ENCODE measurements around the gene GPC4. TPM values are rescaled to one million over a fixed set of nuclear protein-coding genes. Genes with fewer than 3 reads are reported as not detected.
"Not testable (repeated sequence)": the region's sequence is repeated elsewhere in the genome, so short reads cannot be mapped to it uniquely, and the experiment has no call there.

GPC4 gene
- total RNA-seq, 1 donor from 2014 or later, result 7.1 TPM

DNA sequence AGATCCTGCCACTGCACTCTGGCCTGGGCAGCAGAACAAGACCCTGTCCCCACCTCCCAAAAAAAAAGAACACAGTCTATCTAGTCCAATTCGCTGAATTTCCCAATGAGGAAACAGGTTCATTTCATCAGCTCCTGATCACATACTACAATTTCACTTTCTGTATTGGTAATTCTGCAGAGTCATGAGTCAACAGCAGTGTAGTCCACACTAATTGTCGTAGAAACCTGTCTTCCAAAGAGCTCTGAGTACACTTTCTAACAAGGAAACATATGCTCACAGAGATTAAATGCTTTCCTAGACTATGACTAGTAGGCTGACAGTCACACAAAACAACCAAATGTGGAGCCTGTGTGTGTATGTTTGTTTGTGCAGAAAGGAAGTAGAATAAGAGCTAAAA is 91.9 kb downstream of the GPC4 start:
- Histone ChIP-seq H3K4me1 (no peaks in the 10 kb centered on the region), H3K27ac (replicated peaks) (no peak overlapping the region), H3K27me3 (ENCODE audit: low read depth) (no peaks in the 10 kb centered on the region), H3K36me3 (no peaks in the 10 kb centered on the region), H3K9me3 (replicated peaks) (no peaks in the 10 kb centered on the region), H3K4me3 (no peak overlapping the region)
- TF ChIP-seq, protein P1, sequence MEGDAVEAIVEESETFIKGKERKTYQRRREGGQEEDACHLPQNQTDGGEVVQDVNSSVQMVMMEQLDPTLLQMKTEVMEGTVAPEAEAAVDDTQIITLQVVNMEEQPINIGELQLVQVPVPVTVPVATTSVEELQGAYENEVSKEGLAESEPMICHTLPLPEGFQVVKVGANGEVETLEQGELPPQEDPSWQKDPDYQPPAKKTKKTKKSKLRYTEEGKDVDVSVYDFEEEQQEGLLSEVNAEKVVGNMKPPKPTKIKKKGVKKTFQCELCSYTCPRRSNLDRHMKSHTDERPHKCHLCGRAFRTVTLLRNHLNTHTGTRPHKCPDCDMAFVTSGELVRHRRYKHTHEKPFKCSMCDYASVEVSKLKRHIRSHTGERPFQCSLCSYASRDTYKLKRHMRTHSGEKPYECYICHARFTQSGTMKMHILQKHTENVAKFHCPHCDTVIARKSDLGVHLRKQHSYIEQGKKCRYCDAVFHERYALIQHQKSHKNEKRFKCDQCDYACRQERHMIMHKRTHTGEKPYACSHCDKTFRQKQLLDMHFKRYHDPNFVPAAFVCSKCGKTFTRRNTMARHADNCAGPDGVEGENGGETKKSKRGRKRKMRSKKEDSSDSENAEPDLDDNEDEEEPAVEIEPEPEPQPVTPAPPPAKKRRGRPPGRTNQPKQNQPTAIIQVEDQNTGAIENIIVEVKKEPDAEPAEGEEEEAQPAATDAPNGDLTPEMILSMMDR (IDR thresholded peaks at IDR 0.05; ENCODE audit: borderline replicate concordance), result no peak
- no peak for DNase-seq
- intact Hi-C loops (cut with micrococcal nuclease), result no loop called here

DNA sequence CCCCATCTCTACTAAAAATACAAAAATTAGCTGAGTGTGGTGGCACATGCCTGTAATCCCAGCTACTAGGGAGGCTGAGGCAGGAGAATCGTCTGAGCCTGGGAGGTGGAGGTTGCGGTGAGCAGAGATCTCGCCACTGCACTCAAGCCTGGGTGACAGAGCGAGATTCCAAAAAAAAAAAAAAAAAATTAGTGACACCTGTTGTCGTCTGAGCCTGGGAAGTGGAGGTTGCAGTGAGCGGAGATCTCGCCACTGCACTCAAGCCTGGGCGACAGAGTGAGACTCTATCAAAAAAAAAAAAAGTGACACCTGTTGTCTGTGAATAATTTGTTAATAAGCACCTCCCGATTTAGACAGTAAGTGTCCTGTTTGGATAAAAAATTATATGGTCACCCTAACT is 93.0 kb downstream of the GPC4 start:
- H3K36me3 ChIP-seq; H3K27me3 ChIP-seq (ENCODE audit: low read depth); DNase-seq; H3K4me3 ChIP-seq; H3K27ac ChIP-seq (replicated peaks); H3K4me1 ChIP-seq; intact Hi-C loops (cut with micrococcal nuclease); H3K9me3 ChIP-seq (replicated peaks): not testable (repeated sequence)

DNA sequence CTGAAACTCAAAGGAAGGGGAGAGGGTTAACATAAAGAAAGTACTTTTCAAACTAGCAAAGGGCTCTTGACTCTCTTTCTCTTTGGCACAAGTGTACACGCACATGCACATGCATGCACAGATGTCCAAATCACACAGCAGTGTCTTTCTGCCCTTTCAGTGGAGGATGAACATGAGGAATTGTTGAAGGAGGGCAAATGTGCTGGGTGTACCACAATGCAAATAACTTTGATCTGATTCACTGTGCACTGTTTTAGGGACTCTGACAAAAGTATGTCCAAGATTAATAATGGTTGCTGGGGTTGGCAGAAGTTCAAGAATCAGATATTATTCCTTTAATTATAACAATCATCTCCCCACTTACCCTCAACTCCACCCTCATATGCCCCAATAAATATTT is 93.8 kb downstream of the GPC4 start:
- no peak for DNase-seq
- Histone ChIP-seq H3K36me3 (no peaks in the 10 kb centered on the region), H3K4me1 (no peaks in the 10 kb centered on the region), H3K4me3 (no peak overlapping the region), H3K27ac (replicated peaks) (no peak overlapping the region), H3K27me3 (ENCODE audit: low read depth) (no peaks in the 10 kb centered on the region), H3K9me3 (replicated peaks) (no peaks in the 10 kb centered on the region)
- TF ChIP-seq, protein P1 (IDR thresholded peaks at IDR 0.05; ENCODE audit: borderline replicate concordance), result no peak
- intact Hi-C loops (cut with micrococcal nuclease), result no loop called here

DNA sequence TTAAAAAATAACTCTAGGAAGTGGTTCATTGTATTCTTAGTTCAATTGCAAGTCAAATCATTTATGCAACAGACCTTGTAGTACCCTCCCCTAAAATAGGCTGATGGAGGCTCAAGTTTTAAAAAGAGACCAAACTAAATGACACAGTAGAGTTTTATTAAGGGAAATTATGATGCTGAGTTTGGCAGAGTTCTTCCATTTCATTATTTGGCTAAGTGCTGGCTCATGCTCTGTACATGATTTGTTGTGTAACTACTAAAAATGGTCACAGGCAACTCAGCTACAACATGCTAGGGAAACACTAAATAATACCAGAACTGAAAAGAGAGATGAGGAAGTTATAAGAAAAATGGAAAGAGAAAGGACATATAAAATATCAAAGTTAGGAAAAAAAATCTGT is 101.0 kb downstream of the GPC4 start:
- TF ChIP-seq, protein P1 (IDR thresholded peaks at IDR 0.05; ENCODE audit: borderline replicate concordance), result no peak
- no peaks in the 10 kb centered on the region for H3K4me1 ChIP-seq
- H3K9me3 ChIP-seq (replicated peaks), result no peaks in the 10 kb centered on the region
- H3K36me3 ChIP-seq, result no peaks in the 10 kb centered on the region
- DNase-seq, result no peak
- H3K27ac ChIP-seq (replicated peaks), result no peak overlapping the region
- H3K27me3 ChIP-seq (ENCODE audit: low read depth), result no peaks in the 10 kb centered on the region
- intact Hi-C loops (cut with micrococcal nuclease), result no loop called here
- no peak overlapping the region for H3K4me3 ChIP-seq

DNA sequence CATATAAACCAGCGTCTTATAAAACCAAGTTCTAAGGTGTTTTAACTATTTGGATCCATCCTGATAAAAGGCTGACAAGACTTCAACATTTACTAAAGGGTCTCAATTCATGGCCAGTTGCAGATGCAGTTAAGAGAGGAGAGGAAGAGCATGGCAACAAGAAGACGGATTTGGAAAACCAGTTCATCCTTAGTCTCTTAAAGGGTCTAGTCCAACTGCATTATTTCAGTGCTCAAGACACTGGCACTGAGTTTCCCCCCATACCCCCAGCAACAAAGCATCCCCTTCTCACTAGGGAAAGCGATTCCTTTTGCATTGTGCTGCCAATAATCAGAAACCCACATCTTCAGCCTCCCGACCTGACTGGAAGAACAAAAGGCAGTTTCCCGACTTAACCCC is 106.8 kb downstream of the GPC4 start:
- H3K27me3 ChIP-seq (ENCODE audit: low read depth), result no peaks in the 10 kb centered on the region
- H3K9me3 ChIP-seq (replicated peaks), result no peaks in the 10 kb centered on the region
- no peak for DNase-seq
- TF ChIP-seq, protein P1 (IDR thresholded peaks at IDR 0.05; ENCODE audit: borderline replicate concordance), result no peak
- intact Hi-C loops (cut with micrococcal nuclease), result no loop called here
- no peaks in the 10 kb centered on the region for H3K36me3 ChIP-seq
- H3K4me1 ChIP-seq, result no peaks in the 10 kb centered on the region
- H3K4me3 ChIP-seq, result no peak overlapping the region
- no peak overlapping the region for H3K27ac ChIP-seq (replicated peaks)

DNA sequence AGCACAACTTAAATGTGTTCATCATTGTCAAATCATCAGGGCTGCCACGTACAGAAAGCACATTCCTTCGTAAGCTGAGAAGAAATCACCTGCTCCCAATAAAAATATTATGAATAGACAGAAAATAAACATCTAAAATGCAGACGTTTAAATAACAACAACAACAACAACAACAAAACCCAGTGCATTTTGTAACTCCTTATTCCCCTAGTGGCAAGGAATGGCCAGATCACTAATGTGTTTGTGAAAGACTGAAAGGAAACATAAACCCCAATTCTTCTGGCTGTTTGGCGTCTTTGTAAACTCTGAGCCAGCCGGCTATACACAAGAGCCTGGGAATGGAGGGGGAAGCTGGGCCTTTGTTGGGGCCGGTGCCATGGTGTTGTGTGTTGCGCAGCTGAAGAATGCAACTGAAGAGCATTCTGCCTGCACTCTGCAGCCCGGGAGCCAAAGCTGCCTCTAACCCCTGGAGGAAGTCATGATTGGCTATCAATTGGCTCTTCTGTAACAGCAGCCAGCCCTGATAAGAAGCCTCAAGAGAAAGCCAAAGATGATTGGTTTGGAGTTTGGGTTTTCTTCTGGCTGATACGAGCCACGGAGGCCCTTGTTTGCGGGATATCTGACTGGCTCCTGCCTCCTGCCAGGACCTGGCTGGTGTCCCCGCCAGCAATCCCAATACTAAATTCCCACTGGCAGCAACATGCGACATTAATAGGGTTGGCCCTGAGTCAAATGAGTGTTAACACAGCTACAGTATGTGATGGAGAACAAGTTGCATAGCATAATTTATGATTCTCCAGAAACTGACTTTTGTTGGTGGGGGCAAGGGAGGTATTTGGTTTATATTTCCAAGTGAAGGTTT is 107.4 kb downstream of the GPC4 start:
- no peaks in the 10 kb centered on the region for H3K9me3 ChIP-seq (replicated peaks)
- no peaks in the 10 kb centered on the region for H3K36me3 ChIP-seq
- TF ChIP-seq, protein P1 (IDR thresholded peaks at IDR 0.05; ENCODE audit: borderline replicate concordance), result no peak
- H3K27ac ChIP-seq (replicated peaks), result peak overlapping the region; percentile 5
- DNase-seq, result peak; percentile 29
- no peak overlapping the region for H3K4me3 ChIP-seq
- intact Hi-C loops (cut with micrococcal nuclease), result no loop called here
- H3K4me1 ChIP-seq, result no peaks in the 10 kb centered on the region
- no peaks in the 10 kb centered on the region for H3K27me3 ChIP-seq (ENCODE audit: low read depth)

Data from left ventricle myocardium inferior (tissue), 1 donor.